ENCODE data around the gene CCDC13. TPM values are rescaled to one million over a fixed set of nuclear protein-coding genes. Genes with fewer than 3 reads are reported as not detected.

The CCDC13 gene
- total RNA-seq, 3 donors from 2014 or later: 2.3 to 2.9 (median 2.9) TPM

- Histone ChIP-seq H3K9me3 (no peaks in the 10 kb centered on the region), H3K4me1 (no peaks in the 10 kb centered on the region), H3K27me3 (no peaks in the 10 kb centered on the region), H3K27ac (no peak overlapping the region), H3K36me3 (no peaks in the 10 kb centered on the region), H3K4me3 (no peak overlapping the region)
- no peak for TF ChIP-seq CTCF (IDR thresholded peaks at IDR 0.05)
- no peak for TF ChIP-seq POLR2A (IDR thresholded peaks at IDR 0.05)
- TF ChIP-seq POLR2AphosphoS5 (IDR thresholded peaks at IDR 0.05): no peak
- DNase-seq (ENCODE audit: low spot score in 2 of 2): no peak
- intact Hi-C loops (cut with DNase I; ENCODE audit: low total_unique reads): no loop called here
Measured at GRCh38 chr3:42728668-42729364, 44.2 kb downstream of the CCDC13 start.

GRCh38 chr3:42728056-42728455 lies 45.0 kb downstream of the CCDC13 start:
- Histone ChIP-seq H3K4me1 (no peaks in the 10 kb centered on the region), H3K27me3 (no peaks in the 10 kb centered on the region), H3K4me3 (no peak overlapping the region), H3K36me3 (no peaks in the 10 kb centered on the region), H3K27ac (no peak overlapping the region), H3K9me3 (no peaks in the 10 kb centered on the region)
- TF ChIP-seq POLR2A (IDR thresholded peaks at IDR 0.05): no peak
- TF ChIP-seq CTCF (IDR thresholded peaks at IDR 0.05): no peak
- TF ChIP-seq POLR2AphosphoS5 (IDR thresholded peaks at IDR 0.05): no peak
- intact Hi-C loops (cut with DNase I; ENCODE audit: low total_unique reads): no loop called here
- DNase-seq (ENCODE audit: low spot score in 2 of 2): peak in 1 of 2 donors; percentile 2

GRCh38 chr3:42725454-42725853 lies 47.6 kb downstream of the CCDC13 start:
- no peak for DNase-seq (ENCODE audit: low spot score in 2 of 2)
- H3K4me1 ChIP-seq: no peaks in the 10 kb centered on the region
- no peak overlapping the region for H3K4me3 ChIP-seq
- no peaks in the 10 kb centered on the region for H3K36me3 ChIP-seq
- H3K27me3 ChIP-seq: no peaks in the 10 kb centered on the region
- H3K9me3 ChIP-seq: no peaks in the 10 kb centered on the region
- TF ChIP-seq POLR2A (IDR thresholded peaks at IDR 0.05): no peak
- TF ChIP-seq CTCF (IDR thresholded peaks at IDR 0.05): no peak
- no peak for TF ChIP-seq POLR2AphosphoS5 (IDR thresholded peaks at IDR 0.05)
- intact Hi-C loops (cut with DNase I; ENCODE audit: low total_unique reads): no loop called here
- no peak overlapping the region for H3K27ac ChIP-seq

- Histone ChIP-seq H3K4me3 (no peak overlapping the region), H3K27me3 (no peaks in the 10 kb centered on the region), H3K9me3 (no peaks in the 10 kb centered on the region), H3K36me3 (no peaks in the 10 kb centered on the region), H3K27ac (no peak overlapping the region), H3K4me1 (no peaks in the 10 kb centered on the region)
- TF ChIP-seq CTCF (IDR thresholded peaks at IDR 0.05): no peak
- TF ChIP-seq POLR2AphosphoS5 (IDR thresholded peaks at IDR 0.05): no peak
- intact Hi-C loops (cut with DNase I; ENCODE audit: low total_unique reads): no loop called here
- no peak for DNase-seq (ENCODE audit: low spot score in 2 of 2)
Measured at GRCh38 chr3:42723219-42723618, 49.8 kb downstream of the CCDC13 start.

Other genes starting within 250 kb of the CCDC13 start
- gene SEC22C, start 191.3 kb downstream of the CCDC13 start, total RNA-seq: 10 to 100 TPM; 48.8 to 68.8 (median 61.9) TPM
- 10 to 100 TPM; 19.8 to 29.5 (median 23.7) TPM for gene SS18L2, start 182.4 kb downstream of the CCDC13 start, total RNA-seq
- gene NKTR, start 172.6 kb downstream of the CCDC13 start, total RNA-seq: 100 to 1,000 TPM; 132 to 214 (median 175) TPM
- 10 to 100 TPM; 18.0 to 61.8 (median 45.2) TPM for gene ZBTB47, start 119.6 kb downstream of the CCDC13 start, total RNA-seq
- not detected for gene KLHL40, start 87.7 kb downstream of the CCDC13 start, total RNA-seq
- 1 to 10 TPM in 1 of 3 donors, under 1 TPM in 1, not detected in 1; 0.32 to 1.6 TPM for gene HHATL, start 70.5 kb downstream of the CCDC13 start, total RNA-seq
- 100 to 1,000 TPM; 131 to 185 (median 148) TPM for gene HIGD1A, start 31.2 kb upstream of the CCDC13 start, total RNA-seq
- gene ACKR2, start 36.2 kb upstream of the CCDC13 start, total RNA-seq: 10 to 100 TPM in 1 of 3 donors, 1 to 10 TPM in 2; 1.8 to 15.8 (median 6.9) TPM
- gene CYP8B1, start 102.6 kb upstream of the CCDC13 start, total RNA-seq: not detected
- 10 to 100 TPM in 2 of 3 donors, 1 to 10 TPM in 1; 8.2 to 17.4 (median 13.8) TPM for gene ZNF662, start 132.9 kb upstream of the CCDC13 start, total RNA-seq
- gene GASK1A, start 206.1 kb upstream of the CCDC13 start, total RNA-seq: 10 to 100 TPM; 10.1 to 22.6 (median 20.5) TPM